Anterior cingulate cortex (tissue), 58 donors: ENCODE measurements around the gene JADE2.
"Not testable (repeated sequence)": the region's sequence is repeated elsewhere in the genome, so short reads cannot be mapped to it uniquely, and the experiment has no call there.

Experiments
- DNase-seq, 58 donors: peaks; one replicate each; lab custom pipeline; 2025; lab: John Stamatoyannopoulos, UW

Gene JADE2

DNA sequence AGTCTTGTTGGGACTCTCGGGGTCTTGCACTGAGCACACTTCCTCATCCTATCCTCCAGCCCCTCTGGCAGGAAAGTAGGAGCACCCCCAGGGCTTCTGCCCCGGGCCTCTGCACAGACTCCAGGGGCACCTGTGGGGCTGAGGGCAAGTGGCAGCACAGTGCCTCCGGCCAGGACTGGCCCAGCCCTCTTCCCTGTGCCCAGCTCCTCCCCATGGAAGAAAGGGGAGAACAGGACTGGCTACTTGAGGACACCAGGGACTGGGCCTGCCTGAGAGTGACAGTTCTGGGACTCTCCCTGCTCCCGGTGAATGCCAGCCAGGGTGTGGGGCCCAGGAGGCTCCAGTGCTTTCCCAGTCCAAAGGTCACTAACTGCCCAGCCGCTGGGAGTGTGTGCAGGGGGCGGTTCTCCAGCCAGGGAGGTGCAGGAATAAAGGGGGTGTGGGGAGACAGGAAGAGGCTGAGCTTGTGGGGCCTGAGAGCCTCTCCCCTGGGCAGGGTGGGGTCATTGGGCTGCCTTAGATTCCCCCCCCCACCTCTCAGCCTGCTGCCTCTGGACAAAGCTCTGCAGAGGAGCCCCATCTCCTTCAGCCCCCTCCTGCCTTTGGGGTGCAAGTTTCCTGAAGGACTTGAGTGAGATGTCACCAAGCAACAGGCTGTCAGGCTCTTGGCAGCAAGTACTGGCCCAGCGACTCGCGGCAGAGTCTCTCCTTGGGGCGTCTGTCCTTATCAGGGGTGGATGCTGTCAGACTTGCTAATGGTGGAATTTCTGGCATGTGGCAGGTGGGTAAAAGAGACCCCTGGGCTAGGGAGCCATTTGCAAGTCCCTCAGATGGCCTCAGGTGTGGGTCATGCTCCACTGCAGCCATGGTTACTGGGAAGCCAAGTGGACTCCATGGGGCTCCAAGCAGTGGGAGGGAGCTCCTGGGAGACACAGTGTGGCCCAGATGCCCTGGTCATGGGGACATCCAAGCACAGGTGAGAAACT is 19.1 kb upstream of the JADE2 start:
- peak in 3 of 58 donors; percentile 6 to 12 (median 10) for DNase-seq

DNA sequence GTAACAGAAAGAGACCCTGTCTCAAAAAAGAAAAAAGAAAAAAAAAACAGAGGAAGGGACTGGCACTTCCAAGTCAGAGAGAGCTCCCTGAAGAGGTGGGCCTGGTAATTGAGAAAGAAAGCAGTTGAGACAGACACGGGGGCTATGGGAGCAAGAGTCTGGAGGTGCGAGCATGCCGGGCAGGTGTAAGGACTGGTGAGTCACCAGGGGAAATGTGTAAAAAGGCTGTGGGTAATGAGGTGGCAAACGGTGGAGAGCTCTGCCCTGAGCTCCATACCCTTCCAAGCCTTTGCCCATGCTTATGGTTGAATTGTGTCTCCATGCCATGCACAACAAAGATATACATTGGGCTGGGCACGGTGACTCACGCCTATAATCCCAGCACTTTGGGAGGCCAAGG is 18.0 kb upstream of the JADE2 start:
- DNase-seq = no peak

DNA sequence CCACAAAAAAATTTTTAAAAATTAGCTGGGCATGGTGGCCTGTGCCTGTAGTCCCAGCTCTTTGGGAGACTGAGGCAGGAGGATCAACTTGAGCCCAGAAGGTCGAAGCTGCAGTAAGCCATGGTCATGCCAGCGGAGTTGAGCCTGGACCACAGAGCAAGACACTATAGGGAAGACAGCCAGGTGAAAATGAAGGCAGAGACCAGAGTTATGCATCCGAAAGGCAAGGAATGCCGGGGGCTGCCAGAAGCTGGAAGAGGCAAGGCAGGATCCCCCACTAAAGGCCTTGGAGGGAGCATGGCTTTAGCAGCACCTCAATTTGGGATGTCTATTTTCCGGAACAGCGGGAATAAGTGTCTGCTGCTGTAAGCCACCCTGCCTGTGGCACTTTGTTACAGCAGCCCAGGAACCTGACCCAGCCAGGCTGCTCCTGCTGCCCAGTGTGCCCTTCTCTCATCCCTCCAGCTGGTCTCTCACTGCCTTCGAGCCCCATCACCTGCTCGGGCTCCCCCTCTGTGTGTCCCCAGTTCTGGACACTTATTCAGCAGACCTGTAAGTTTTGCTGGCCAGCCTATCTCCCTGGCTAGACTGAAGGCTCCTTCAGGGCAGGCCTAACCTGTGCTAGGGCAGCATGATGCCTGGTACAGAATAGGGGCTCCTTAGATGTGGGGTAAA is 16.8 kb upstream of the JADE2 start:
- DNase-seq = no peak

DNA sequence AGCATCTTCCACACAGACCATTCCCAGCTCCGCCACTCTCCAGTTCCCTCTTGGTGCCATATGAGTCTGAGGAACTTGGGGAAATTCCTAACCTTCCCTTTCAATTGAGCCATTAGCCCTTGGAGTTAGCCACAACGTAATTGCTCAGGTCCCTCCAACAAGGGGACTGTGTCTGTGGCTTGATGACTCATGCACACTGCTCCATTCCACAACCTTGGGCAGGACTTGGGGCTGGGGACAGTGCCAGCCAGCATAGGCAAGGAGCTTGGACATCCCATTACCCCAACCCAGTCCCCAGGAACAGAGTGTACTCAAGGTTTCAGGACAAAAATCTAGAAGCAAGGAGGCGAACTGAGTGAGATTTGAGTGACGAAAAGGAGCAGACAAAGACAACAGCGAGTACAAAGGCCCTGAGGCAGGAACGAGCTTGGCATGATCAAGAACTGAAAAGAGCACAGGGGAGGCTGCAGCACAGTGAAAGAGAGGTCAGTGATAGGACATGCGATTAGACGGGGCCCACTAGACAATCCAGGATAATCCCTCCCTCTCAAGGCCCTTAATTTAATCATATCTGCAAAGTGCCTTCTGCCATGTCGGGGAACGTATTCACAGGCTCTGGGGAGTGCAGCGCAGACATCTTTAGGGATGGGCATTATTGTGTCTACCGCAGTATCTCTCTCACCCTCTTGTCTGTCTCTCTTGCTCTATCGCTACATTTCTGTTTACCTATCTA is 16.0 kb upstream of the JADE2 start:
- peak in 1 of 58 donors; percentile 5 for DNase-seq

DNA sequence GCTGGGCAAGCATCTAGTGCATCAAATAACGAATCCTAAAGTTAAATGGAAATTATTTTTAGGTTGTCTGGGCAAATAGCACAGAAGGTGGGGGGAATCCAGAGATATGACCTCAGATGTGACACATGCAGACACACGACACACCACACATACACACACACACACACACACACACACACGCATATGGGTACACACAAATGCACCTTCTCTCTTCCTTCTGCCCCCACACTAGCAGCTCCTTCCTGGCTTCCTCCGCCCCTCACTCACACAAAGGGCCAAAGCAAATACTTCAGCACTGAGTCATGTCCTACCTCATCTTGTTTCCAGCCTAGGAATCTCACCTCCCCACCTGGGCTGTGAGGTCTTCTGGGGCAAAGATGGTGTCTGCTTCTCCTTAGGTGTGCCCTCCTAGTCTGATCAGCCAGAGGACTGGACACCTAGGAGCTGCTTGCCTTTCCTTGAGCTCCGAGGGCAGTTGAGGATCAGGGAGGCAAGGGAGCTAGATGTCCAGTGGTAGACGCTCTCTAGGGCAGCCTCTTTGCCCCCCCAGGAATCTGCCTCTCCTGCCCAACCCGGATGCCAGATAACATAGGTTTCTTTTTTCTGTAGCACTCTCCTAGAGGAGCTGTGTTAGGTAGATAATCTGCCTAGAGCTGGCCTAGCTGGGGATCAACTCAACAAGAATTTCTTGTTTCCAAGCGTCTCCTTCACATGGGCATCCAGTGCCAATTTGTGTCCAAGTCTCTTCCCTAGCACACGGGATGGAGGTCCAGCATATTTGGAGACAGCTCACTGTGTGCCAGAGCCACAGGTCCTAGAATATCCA is 14.3 kb upstream of the JADE2 start:
- no peak for DNase-seq

DNA sequence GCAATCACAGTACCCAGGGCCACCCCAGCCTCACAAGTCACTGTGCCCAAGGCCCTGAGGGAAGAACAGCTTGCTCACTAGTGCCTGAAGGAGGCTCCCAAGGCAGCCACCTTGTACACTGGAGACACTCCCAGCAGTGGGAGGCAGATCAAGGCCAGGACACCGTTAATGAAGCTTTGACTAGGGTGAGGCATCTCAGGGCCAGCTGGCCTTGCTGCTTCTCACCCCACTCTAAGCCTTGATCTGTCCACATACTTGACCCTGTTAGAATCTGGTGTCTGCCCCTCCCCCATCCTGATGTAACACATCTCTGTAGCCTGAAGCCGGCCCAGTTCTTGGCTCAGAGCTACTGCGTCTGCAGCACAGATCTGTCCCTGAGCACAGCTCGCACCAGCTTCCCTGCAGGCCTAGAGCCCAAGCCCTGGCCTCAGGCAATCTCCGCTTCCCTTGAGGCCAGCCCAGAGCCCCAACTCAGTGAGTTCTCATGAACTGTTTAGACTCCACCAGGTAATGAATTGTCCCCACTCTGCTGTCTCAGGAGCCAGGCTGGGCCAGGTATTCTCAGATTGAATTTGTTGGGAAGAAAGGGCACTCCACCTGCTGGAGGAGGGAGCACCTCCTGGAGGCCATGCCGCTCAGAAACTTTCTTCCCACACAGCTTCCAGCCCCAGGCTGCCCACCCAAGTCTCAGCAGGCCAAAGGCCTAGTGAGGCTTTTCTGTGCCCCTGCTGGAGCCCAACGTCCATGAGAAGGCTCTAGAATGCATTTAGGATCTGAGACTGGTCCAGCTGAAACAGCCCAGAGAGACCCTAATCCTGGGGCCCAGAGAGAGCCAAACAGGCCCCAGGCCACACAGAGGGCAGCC is 13.4 kb upstream of the JADE2 start:
- DNase-seq = peak in 4 of 58 donors; percentile 2 to 17 (median 7)

DNA sequence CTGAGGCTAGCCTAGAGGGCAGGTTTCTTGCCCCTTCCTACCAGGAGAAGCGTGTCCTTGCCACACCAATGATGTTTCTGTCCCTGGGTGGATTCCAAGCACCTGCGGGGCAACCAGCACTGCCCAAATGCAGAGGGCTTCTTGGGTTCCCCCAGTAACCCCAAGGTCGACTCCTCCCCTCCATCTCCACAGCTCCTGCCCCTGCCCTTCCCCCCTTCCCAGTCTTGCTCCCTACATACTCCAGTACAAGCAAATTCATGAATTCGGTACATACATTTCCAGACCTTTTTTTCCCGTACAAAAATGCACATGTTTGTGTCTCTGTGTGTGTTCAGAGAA is 12.8 kb upstream of the JADE2 start:
- DNase-seq = no peak

DNA sequence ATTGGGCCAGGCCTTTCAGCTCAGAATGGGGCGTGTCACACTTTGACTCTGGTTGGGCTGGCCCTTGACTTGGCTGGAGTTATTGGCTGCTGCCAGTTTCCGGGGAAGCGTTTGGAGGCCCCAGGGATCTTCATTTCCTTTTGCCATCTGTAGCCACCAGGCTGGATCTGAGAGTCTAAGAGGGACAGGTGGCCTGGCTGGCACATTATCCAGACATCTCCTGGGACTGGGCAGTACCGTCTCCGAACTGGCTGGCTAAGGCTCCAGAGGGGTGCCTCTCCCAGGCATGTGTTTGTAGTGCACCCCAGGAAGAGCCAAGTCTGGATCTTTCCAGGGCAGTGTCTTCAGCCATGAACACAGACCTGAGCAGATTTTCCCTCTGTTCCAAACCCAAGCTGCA is 9.7 kb upstream of the JADE2 start:
- DNase-seq = no peak

DNA sequence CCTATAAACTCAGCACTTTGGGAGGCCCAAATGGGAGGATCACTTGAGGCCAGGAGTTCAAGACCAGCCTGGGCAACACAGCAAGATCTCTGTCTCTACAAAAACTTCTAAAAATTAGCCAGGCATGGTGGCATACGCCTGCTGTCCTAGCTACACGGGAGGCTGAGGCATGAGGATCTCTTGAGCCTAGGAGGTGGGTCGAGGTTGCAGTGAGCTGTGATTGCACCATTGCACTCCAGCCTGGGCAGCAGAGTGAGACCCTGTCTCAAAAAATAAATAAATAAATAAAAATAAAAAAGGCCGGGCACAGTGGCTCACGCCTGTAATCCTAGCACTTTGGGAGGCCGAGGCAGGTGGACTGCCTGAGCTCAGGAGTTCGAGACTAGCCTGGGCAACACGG is 8.5 kb upstream of the JADE2 start:
- DNase-seq = not testable (repeated sequence)

DNA sequence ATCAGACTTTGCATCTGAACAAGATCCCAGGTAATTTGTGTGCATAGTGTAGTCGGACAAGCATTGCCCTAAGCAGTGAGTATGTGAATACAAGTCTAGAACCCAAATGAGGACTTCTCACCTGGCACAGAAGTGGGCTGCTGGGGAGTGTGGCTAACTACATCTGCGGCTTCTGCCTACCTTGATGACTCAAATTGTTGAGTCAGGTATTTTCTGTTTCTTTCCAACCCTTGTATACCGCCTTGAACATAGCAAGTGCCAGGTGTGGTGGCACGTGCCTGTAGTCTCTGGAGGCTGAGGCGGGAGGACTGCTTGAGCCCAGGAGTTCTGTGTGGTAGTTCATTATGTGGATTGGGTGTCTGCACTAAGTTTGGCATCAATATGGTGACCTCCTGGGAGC is 7.9 kb upstream of the JADE2 start:
- DNase-seq = no peak

DNA sequence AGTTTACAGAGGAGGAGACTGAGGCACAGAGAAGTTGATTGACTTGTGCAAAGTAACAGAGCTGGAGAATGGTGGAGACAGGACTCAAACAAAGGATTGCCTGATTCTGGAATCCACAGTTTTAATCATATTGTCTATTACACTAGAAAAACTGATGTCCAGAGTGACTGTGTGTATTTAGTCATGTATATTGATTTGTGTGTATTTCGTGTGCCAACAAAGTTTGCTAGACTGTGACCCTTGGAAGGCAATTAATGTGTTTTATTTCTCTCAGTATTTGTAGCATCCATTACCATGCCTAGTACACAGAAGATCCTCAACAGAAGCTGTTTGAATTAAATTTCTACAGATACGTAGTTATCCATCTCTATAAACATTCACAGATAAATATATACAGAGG is 5.5 kb upstream of the JADE2 start:
- no peak for DNase-seq

DNA sequence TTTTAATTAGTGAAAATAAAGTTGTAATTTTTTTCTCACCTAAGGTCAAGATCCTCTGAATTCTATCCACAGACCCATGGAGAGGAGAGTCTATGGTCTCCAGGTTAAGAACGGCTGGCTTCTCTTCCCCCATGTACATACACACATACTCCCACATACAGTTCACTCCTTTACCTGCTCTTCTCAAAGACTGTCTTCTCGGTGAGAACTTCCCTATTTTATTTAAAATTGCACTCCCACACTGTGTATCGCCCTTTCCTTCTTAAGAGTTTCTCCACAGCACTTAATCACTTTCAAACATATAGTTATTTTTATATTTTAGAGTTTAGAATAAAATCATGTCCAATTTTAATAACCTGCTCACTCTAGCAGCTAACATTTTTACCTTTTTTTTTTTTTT is 3.6 kb upstream of the JADE2 start:
- no peak for DNase-seq

DNA sequence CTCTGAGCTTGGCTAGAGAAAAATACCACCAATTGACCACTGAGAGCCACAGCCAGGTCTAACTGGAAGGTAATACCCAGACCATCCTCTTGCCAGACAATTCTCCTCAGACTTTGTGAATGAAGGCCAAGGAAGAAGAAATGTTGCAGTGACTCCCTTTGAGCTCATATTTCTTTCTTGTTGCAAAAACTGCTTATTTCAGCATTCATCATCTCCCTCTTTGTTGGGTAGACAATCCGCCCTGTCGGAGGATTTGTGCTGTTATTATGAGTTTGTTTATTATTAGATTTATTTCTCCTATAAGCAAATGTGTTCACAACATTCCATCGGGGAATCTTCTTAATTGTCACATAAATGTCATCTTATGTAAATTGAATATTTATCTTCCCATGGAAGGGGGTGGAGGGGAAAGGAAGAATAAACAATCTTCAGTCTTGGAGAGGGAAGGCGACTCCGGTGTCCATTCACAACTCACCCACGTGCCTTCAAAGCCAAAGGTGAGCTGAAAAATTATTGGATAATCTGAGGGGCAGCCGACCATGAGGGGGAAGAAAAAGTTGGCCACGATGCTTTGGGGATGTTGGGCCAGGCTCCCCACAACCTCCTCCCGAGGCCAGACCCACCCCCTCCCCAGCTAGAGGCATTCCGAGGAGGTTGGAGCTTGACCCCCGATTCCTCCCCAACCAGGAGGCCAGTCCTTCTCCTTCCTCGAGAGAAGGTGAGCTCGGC is 1.8 kb upstream of the JADE2 start:
- DNase-seq = no peak

DNA sequence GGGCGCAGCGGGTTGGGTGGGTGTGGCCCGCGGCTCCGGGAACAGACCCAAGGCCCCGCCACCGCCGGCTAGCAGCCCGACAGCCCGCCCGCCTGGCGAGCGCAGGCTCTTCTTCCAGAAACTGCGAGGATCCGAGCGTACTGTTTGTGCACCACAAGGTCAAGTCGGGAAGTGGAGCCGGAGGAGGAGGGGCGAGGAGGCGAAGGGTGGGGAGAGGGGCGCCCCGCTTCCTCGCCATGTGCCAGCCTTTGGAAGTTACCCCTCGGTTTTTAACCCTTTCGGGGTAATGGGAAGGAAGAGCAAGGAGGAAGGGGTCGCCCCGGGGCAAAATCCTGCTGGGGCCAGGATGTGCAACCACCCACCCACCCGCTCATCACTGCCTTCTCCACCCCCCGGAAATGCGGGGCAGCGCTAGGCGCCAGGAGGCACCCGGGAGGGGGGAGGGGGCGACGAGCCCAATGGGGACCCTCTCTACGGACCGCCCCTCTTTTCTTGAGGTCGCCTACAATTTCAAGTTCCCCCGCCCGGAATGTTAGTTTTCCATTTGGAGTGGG is 1.1 kb upstream of the JADE2 start:
- peak in 54 of 58 donors; percentile 30 to 86 (median 73) for DNase-seq

DNA sequence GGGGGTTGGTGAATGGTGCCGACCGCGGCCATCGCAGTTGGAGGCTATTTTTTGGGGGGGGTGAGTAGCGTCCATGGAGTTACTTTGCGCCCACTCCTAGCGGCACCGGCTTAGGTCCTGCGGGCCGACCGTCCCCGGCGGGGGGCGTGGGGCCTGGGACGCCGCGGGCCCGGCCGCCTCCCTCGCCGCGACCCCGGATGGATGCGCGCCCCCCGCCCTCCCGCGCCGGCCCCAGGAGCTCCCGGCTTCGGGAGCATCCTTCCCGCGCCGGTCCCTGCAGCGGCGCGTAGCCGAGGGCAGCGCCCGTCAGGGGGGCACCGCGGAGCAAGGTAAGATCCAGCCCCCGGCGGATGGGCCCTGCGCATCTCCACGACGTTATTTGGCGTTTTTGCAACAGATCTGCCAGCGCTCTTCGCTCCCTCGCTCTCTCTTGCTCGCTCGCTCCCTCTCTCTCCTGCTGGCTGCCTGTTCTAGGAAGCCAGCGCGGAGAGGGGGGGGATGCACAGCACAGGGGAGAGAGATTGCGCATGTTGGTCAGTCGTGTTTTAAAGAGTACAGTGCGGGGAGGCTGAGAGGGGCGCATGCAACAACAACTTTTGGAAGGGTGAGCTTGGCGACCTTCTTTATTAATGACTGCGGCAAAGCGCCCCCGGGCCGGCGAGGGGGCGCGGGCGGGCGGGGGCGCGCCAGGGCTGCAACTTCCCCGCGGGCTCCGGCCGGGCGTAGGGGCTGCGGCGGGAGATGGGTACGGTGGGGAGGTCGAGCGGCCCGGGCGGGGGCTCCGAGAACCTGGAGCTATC is 413 bp downstream of the JADE2 start:
- peak in 52 of 58 donors; percentile 23 to 79 (median 61) for DNase-seq

DNA sequence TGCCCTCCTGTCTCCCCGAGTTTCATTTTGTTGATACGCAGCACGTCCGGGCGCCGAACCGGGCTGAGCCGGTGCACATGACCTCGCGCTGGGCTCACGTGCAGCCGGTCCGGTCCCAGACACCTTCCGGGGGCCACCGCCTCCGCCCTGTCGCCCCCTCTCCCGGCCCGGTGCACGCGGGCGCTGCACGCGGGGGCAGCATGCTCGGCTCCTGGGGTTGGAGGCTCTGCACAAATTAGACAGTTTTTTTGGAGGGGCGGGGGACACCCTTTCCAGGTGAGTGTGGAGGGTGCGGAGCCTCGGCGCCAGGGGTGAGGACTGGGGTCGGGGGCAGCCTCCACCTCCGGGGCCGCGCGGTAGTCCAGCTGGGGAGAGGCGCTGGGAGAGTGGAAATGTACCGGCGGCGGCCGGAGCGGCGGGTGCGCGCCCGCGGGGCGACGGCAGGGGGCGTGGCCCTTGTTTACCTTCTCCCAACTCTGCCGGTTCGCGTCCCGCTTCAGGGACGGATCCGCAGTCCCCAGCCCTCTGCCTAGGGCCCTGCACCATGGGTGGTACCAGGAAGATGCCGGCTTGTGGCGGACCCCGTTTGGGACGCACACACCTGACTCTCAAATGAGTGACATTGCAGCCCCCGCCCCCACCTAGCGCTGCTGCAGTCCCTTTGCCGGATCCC is 1.1 kb downstream of the JADE2 start:
- DNase-seq = peak in 52 of 58 donors; percentile 38 to 94 (median 80)
